Mesenchymal stem cell (in vitro differentiated cells and primary cell): ENCODE results near the gene AGPAT4.
"Not testable (repeated sequence)": the region's sequence is repeated elsewhere in the genome, so short reads cannot be mapped to it uniquely, and the experiment has no call there.

Experiments
- DNase-seq: peaks from one replicate; pipeline ENCODE4 v3.0.0-alpha.2; 2013
- H2AFZ ChIP-seq: one replicate; pipeline ENCODE4 v1.6.1; 2013; ENCODE audit warnings: low read depth, mild to moderate bottlenecking, control low read depth, inconsistent platforms, low read length, moderate library complexity
- H2AK5ac ChIP-seq: 2 replicates; pipeline ENCODE4 v1.6.1; 2013; ENCODE audit warnings: low read length, moderate library complexity, mild to moderate bottlenecking, inconsistent platforms; ENCODE audit not compliant: severe bottlenecking
- H2BK120ac ChIP-seq: one replicate; pipeline ENCODE4 v1.6.1; 2013; ENCODE audit warnings: low read depth, mild to moderate bottlenecking, inconsistent platforms, low read length, moderate library complexity
- H2BK12ac ChIP-seq, 2 experiments: one replicate each; pipeline ENCODE4 v1.6.1; 2013; ENCODE audit warnings: inconsistent platforms in 2 of 2, low read length in 2 of 2, mild to moderate bottlenecking in 2 of 2, moderate library complexity in 2 of 2, control low read depth in 1 of 2
- H2BK15ac ChIP-seq: one replicate; pipeline ENCODE4 v1.6.1; 2013; ENCODE audit warnings: mild to moderate bottlenecking, low read depth, inconsistent platforms; ENCODE audit not compliant: poor library complexity, severe bottlenecking
- H2BK5ac ChIP-seq: 2 replicates; pipeline ENCODE4 v1.6.1; 2013; ENCODE audit warnings: low read depth, mild to moderate bottlenecking, low read length, control low read depth, inconsistent platforms; ENCODE audit not compliant: poor library complexity, severe bottlenecking
- H3K14ac ChIP-seq, 2 experiments: one replicate each; pipeline ENCODE4 v1.6.1; 2013; ENCODE audit warnings: inconsistent platforms in 2 of 2, low read length in 2 of 2, control low read depth in 1 of 2, mild to moderate bottlenecking in 1 of 2, moderate library complexity in 1 of 2
- H3K18ac ChIP-seq, 2 experiments: one replicate each; pipeline ENCODE4 v1.6.1; 2013; ENCODE audit warnings: inconsistent platforms in 2 of 2, low read length in 2 of 2, control low read depth in 1 of 2, low read depth in 1 of 2, mild to moderate bottlenecking in 1 of 2
- H3K23ac ChIP-seq, 2 experiments: one replicate each; pipeline ENCODE4 v1.6.1; 2013; ENCODE audit warnings: inconsistent platforms in 2 of 2, low read length in 2 of 2, mild to moderate bottlenecking in 2 of 2, moderate library complexity in 2 of 2, control low read depth in 1 of 2
- H3K27ac ChIP-seq: 2 replicates; pipeline ENCODE4 v1.5.1; 2013; ENCODE audit warnings: mild to moderate bottlenecking, moderate library complexity, low read length, control low read depth, inconsistent platforms; ENCODE audit not compliant: poor library complexity, severe bottlenecking
- H3K27me3 ChIP-seq, 2 experiments: 2 replicates each; pipeline versions ENCODE4 v1.6.1 to v1.7.0; 2013; ENCODE audit warnings: low read length in 2 of 2, mild to moderate bottlenecking in 2 of 2, moderate library complexity in 2 of 2, control low read depth in 1 of 2, inconsistent platforms in 1 of 2; ENCODE audit not compliant: control insufficient read depth in 1 of 2, insufficient read depth in 1 of 2
- H3K36me3 ChIP-seq, 2 experiments: 2 replicates each; pipeline versions ENCODE4 v1.6.1 to v1.7.0; 2013; ENCODE audit warnings: low read length in 2 of 2, control low read depth in 1 of 2, inconsistent platforms in 1 of 2, low read depth in 1 of 2, mild to moderate bottlenecking in 1 of 2; ENCODE audit not compliant: insufficient read depth in 2 of 2, control insufficient read depth in 1 of 2
- H3K4ac ChIP-seq, 2 experiments: one replicate each; pipeline ENCODE4 v1.6.1; 2013; ENCODE audit warnings: inconsistent platforms in 2 of 2, low read length in 2 of 2, mild to moderate bottlenecking in 2 of 2, moderate library complexity in 2 of 2, control low read depth in 1 of 2, low read depth in 1 of 2
- H3K4me1 ChIP-seq: 2 replicates; pipeline ENCODE4 v1.6.1; 2013; ENCODE audit warnings: low read depth, low read length, control low read depth; ENCODE audit not compliant: control insufficient read depth, insufficient read depth
- H3K4me2 ChIP-seq: 2 replicates; pipeline ENCODE4 v1.6.1; 2013; ENCODE audit warnings: low read length, mild to moderate bottlenecking, inconsistent platforms; ENCODE audit not compliant: poor library complexity, severe bottlenecking
- H3K4me3 ChIP-seq, 2 experiments: 2 replicates each; pipeline versions ENCODE4 v1.5.1 to v1.7.0; 2013; ENCODE audit warnings: low read length in 2 of 2, mild to moderate bottlenecking in 2 of 2, control low read depth in 1 of 2, low read depth in 1 of 2; ENCODE audit not compliant: insufficient read depth in 1 of 2
- H3K79me1 ChIP-seq: replicated peaks from 2 replicates; pipeline ENCODE4 v1.6.1; 2013; ENCODE audit warnings: mild to moderate bottlenecking, control low read depth, low read length, inconsistent platforms; ENCODE audit not compliant: poor library complexity, severe bottlenecking
- H3K9ac ChIP-seq: 2 replicates; pipeline ENCODE4 v1.7.0; 2013; ENCODE audit warnings: mild to moderate bottlenecking, low read length, moderate library complexity
- H3K9me3 ChIP-seq: 2 replicates; pipeline ENCODE4 v1.7.0; 2013; ENCODE audit warnings: mild to moderate bottlenecking, low read length; ENCODE audit not compliant: control insufficient read depth
- H4K8ac ChIP-seq: one replicate; pipeline ENCODE4 v1.6.1; 2013; ENCODE audit warnings: inconsistent platforms, mild to moderate bottlenecking, low read length, moderate library complexity
- H4K91ac ChIP-seq: one replicate; pipeline ENCODE4 v1.6.1; 2013; ENCODE audit warnings: mild to moderate bottlenecking, low read length, inconsistent platforms
- WGBS: methylation state at CpG from one replicate; pipeline ENCODE4 v1.1.7; 2013; ENCODE audit warnings: mixed read lengths; 5-methylcytosine and 5-hydroxymethylcytosine counted together

The AGPAT4 gene

GRCh38 chr6:161315246-161315917, 41.5 kb upstream of the AGPAT4 start:
- not testable (repeated sequence) for H3K27ac ChIP-seq, H4K8ac ChIP-seq, H3K27me3 ChIP-seq, DNase-seq, H2AFZ ChIP-seq, H2BK120ac ChIP-seq, H3K4me2 ChIP-seq, H3K18ac ChIP-seq, H3K14ac ChIP-seq, H2BK5ac ChIP-seq, H3K4me1 ChIP-seq, H3K4ac ChIP-seq, H2AK5ac ChIP-seq, H4K91ac ChIP-seq, H3K4me3 ChIP-seq, H3K9me3 ChIP-seq, H3K36me3 ChIP-seq, H3K23ac ChIP-seq, H3K9ac ChIP-seq, H2BK12ac ChIP-seq, H3K79me1 ChIP-seq, H2BK15ac ChIP-seq
- WGBS, result 81% methylated on average over 10 of the region's 15 CpGs

GRCh38 chr6:161314541-161315245, 40.8 kb upstream of the AGPAT4 start:
- not testable (repeated sequence) for H3K9ac ChIP-seq, H2BK12ac ChIP-seq, H3K9me3 ChIP-seq, H3K79me1 ChIP-seq, H2BK120ac ChIP-seq, H3K18ac ChIP-seq, H3K27ac ChIP-seq, H3K4me2 ChIP-seq, DNase-seq, H3K23ac ChIP-seq, H2BK5ac ChIP-seq, H4K8ac ChIP-seq, H3K14ac ChIP-seq, H2AFZ ChIP-seq, H3K27me3 ChIP-seq, H2BK15ac ChIP-seq, H3K4me1 ChIP-seq, H4K91ac ChIP-seq, H2AK5ac ChIP-seq, H3K36me3 ChIP-seq, H3K4ac ChIP-seq, H3K4me3 ChIP-seq
- 89% methylated on average over 20 of the region's 20 CpGs for WGBS

GRCh38 chr6:161313940-161314509, 40.2 kb upstream of the AGPAT4 start:
- H2BK5ac ChIP-seq, result no peak overlapping the region
- no peak overlapping the region for H3K27ac ChIP-seq
- no peaks in the 10 kb centered on the region for H3K9me3 ChIP-seq
- no peaks in the 10 kb centered on the region for H3K36me3 ChIP-seq
- no peak for DNase-seq
- H3K4ac ChIP-seq, result no peak overlapping the region
- WGBS, result 81% methylated on average over 4 of the region's 6 CpGs
- no peak overlapping the region for H2BK15ac ChIP-seq
- H3K4me3 ChIP-seq, result no peak overlapping the region
- no peak overlapping the region for H3K18ac ChIP-seq
- no peaks in the 10 kb centered on the region for H3K79me1 ChIP-seq
- no peaks in the 10 kb centered on the region for H3K27me3 ChIP-seq
- H2AFZ ChIP-seq, result no peak overlapping the region
- no peak overlapping the region for H2BK120ac ChIP-seq
- H4K8ac ChIP-seq, result no peak overlapping the region
- no peak overlapping the region for H2BK12ac ChIP-seq
- H3K4me2 ChIP-seq, result no peak overlapping the region
- H3K4me1 ChIP-seq, result no peaks in the 10 kb centered on the region
- no peak overlapping the region for H3K14ac ChIP-seq
- H2AK5ac ChIP-seq, result no peak overlapping the region
- no peak overlapping the region for H3K9ac ChIP-seq
- no peak overlapping the region for H4K91ac ChIP-seq
- no peak overlapping the region for H3K23ac ChIP-seq

GRCh38 chr6:161313475-161313874, 39.6 kb upstream of the AGPAT4 start:
- not testable (repeated sequence) for H3K23ac ChIP-seq, H3K36me3 ChIP-seq, H2AFZ ChIP-seq, H2BK120ac ChIP-seq, H3K4ac ChIP-seq, H3K4me3 ChIP-seq, H3K79me1 ChIP-seq, H3K18ac ChIP-seq, H2BK12ac ChIP-seq, H3K4me1 ChIP-seq, DNase-seq, H2AK5ac ChIP-seq, H4K91ac ChIP-seq, H3K9me3 ChIP-seq, H4K8ac ChIP-seq, H3K27ac ChIP-seq, H3K14ac ChIP-seq, H3K4me2 ChIP-seq, H2BK5ac ChIP-seq, H3K27me3 ChIP-seq, H3K9ac ChIP-seq, H2BK15ac ChIP-seq
- WGBS, result 48% methylated on average over 3 of the region's 3 CpGs
